OCI-LY1 (cell line): Measurements from ENCODE around the gene UBTD1.

Source experiments
- EZH2 ChIP-seq: fragments of 200-600 bp; sonication (generic), shearing (Covaris generic); IDR thresholded peaks from 2 replicates; pipeline ENCODE4 v1.8.0; 2017; ENCODE audit warnings: borderline replicate concordance, mixed run types, mild to moderate bottlenecking, antibody characterized with exemption, low read length, moderate library complexity, mixed read lengths
- TF ChIP-seq, protein P1 (sequence below): fragments of 200-600 bp; sonication (generic), shearing (Covaris generic); IDR thresholded peaks from 2 replicates; pipeline ENCODE4 v1.5.1; 2017; ENCODE audit warnings: mild to moderate bottlenecking, antibody characterized with exemption, low read length, moderate library complexity, mixed read lengths

GRCh38 chr10:97503406-97503805 is 4.7 kb downstream of the UBTD1 start:
- TF ChIP-seq, protein P1, sequence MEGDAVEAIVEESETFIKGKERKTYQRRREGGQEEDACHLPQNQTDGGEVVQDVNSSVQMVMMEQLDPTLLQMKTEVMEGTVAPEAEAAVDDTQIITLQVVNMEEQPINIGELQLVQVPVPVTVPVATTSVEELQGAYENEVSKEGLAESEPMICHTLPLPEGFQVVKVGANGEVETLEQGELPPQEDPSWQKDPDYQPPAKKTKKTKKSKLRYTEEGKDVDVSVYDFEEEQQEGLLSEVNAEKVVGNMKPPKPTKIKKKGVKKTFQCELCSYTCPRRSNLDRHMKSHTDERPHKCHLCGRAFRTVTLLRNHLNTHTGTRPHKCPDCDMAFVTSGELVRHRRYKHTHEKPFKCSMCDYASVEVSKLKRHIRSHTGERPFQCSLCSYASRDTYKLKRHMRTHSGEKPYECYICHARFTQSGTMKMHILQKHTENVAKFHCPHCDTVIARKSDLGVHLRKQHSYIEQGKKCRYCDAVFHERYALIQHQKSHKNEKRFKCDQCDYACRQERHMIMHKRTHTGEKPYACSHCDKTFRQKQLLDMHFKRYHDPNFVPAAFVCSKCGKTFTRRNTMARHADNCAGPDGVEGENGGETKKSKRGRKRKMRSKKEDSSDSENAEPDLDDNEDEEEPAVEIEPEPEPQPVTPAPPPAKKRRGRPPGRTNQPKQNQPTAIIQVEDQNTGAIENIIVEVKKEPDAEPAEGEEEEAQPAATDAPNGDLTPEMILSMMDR = no peak
- no peak for TF ChIP-seq EZH2
